ENCODE results near the gene NMNAT2. TPM values are rescaled to one million over a fixed set of nuclear protein-coding genes. Genes with fewer than 3 reads are reported as not detected.
"Not testable (repeated sequence)": the region's sequence is repeated elsewhere in the genome, so short reads cannot be mapped to it uniquely, and the experiment has no call there.

Gene NMNAT2
- total RNA-seq, 1 experiment from 2014 or later, result 0.39 TPM

DNA sequence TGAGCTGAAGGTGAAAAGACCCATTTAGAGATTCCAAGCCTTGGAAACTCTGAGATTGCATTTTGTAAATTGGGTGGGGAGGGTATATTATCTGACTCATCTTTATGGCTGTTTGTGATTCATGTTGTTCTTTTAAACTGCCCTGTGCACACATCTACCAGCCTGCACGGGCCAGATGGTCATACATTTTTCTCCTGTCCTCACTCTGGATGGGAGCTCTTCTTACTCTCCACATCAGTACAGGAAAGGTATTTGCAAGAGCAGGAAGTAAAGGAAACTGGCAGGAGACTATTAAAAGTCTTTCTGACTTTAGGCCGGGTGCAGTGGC is 14.3 kb upstream of the NMNAT2 start:
- intact Hi-C loops (cut with micrococcal nuclease; ENCODE audit: unreplicated experiment), result no loop called here
- POLR2A ChIA-PET, result no interaction called here

DNA sequence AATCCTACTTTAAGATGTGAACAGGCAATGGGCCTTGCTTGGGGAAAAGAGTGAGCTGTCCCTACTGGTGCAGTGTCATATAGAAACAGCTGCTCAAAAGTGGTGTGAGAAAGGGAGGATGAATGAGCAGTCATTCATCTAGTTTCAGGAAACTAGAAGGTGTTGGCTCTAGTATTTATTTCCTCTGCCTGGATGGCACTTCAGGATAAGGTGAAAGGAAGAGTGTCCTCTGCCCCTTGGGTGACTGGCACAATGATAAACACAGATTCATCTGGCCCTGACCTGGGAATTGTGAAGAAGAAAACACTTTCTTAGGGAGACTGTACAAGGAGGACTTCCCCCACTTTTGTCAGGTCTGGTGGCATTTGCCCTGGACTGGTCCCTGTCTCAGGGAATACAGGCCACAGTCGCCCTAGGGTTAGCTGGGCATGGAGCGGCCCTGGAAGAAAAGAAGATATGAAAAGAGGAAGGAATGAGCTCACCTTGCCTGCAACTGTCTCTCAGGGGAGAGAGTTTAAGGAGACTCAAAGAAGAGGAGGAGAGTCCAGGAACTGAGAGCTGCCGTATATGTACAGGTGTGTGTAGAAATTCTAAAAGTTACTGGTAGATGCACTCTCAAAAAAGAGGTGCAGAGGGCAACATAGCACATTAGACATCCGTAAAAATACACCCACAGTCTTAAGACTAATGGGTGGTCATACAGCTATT is 13.8 kb upstream of the NMNAT2 start:
- no TSS peak for BruUV-seq (replicated peaks)
- Histone ChIP-seq H3K27ac (ENCODE audit: low read length) (no peak overlapping the region), H3K9me3 (ENCODE audit: control insufficient read depth, insufficient read depth, low read depth, low read length) (no peaks in the 10 kb centered on the region), H3K36me3 (ENCODE audit: control insufficient read depth, insufficient read depth, low read length) (no peaks in the 10 kb centered on the region), H3K4me3 (ENCODE audit: low read depth in 2 of 2, low read length in 2 of 2) (no peak overlapping the region), H3K27me3 (ENCODE audit: control insufficient read depth, insufficient read depth, low read length) (peaks cover 4% of the 10 kb centered on the region; the same call in 1 of the 2 replicates), H3K4me1 (ENCODE audit: control insufficient read depth, insufficient read depth, low read length) (no peaks in the 10 kb centered on the region)
- in situ Hi-C loops (cut with HindIII; ENCODE audit: low pct_unique_long_range_greater_than_20kb, low sequenced_read_pairs) (no loop called here), intact Hi-C loops (cut with micrococcal nuclease; ENCODE audit: unreplicated experiment) (no loop called here)
- ChIA-PET CTCF (no interaction called here), POLR2A (no interaction called here)
- no peak for DNase-seq (ENCODE audit: low read depth, low spot score)
- TF ChIP-seq, protein P1, sequence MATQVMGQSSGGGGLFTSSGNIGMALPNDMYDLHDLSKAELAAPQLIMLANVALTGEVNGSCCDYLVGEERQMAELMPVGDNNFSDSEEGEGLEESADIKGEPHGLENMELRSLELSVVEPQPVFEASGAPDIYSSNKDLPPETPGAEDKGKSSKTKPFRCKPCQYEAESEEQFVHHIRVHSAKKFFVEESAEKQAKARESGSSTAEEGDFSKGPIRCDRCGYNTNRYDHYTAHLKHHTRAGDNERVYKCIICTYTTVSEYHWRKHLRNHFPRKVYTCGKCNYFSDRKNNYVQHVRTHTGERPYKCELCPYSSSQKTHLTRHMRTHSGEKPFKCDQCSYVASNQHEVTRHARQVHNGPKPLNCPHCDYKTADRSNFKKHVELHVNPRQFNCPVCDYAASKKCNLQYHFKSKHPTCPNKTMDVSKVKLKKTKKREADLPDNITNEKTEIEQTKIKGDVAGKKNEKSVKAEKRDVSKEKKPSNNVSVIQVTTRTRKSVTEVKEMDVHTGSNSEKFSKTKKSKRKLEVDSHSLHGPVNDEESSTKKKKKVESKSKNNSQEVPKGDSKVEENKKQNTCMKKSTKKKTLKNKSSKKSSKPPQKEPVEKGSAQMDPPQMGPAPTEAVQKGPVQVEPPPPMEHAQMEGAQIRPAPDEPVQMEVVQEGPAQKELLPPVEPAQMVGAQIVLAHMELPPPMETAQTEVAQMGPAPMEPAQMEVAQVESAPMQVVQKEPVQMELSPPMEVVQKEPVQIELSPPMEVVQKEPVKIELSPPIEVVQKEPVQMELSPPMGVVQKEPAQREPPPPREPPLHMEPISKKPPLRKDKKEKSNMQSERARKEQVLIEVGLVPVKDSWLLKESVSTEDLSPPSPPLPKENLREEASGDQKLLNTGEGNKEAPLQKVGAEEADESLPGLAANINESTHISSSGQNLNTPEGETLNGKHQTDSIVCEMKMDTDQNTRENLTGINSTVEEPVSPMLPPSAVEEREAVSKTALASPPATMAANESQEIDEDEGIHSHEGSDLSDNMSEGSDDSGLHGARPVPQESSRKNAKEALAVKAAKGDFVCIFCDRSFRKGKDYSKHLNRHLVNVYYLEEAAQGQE (IDR thresholded peaks at IDR 0.05; ENCODE audit: insufficient read depth in 1 of 2, low read depth in 2 of 2, low read length in 1 of 2), result no peak
- TF ChIP-seq SIN3A (IDR thresholded peaks at IDR 0.05; ENCODE audit: borderline replicate concordance, insufficient read depth, low read depth, low read length), result no peak
- no peak for TF ChIP-seq TCF7L2 (IDR thresholded peaks at IDR 0.05; ENCODE audit: low read depth, low read length)
- TF ChIP-seq, protein P2, sequence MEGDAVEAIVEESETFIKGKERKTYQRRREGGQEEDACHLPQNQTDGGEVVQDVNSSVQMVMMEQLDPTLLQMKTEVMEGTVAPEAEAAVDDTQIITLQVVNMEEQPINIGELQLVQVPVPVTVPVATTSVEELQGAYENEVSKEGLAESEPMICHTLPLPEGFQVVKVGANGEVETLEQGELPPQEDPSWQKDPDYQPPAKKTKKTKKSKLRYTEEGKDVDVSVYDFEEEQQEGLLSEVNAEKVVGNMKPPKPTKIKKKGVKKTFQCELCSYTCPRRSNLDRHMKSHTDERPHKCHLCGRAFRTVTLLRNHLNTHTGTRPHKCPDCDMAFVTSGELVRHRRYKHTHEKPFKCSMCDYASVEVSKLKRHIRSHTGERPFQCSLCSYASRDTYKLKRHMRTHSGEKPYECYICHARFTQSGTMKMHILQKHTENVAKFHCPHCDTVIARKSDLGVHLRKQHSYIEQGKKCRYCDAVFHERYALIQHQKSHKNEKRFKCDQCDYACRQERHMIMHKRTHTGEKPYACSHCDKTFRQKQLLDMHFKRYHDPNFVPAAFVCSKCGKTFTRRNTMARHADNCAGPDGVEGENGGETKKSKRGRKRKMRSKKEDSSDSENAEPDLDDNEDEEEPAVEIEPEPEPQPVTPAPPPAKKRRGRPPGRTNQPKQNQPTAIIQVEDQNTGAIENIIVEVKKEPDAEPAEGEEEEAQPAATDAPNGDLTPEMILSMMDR (IDR thresholded peaks at IDR 0.05), result no peak
- TF ChIP-seq POLR2AphosphoS5 (IDR thresholded peaks at IDR 0.05; ENCODE audit: low read depth, low read length), result no peak
- ATAC-seq, result no peak

More for the DNA sequence above, 14.3 kb upstream of the NMNAT2 start:
- Histone ChIP-seq H3K36me3 (ENCODE audit: control insufficient read depth, insufficient read depth, low read length) (no peaks in the 10 kb centered on the region), H3K4me1 (ENCODE audit: control insufficient read depth, insufficient read depth, low read length) (no peaks in the 10 kb centered on the region), H3K27me3 (ENCODE audit: control insufficient read depth, insufficient read depth, low read length) (peaks cover 4% of the 10 kb centered on the region; the same call in 1 of the 2 replicates), H3K9me3 (ENCODE audit: control insufficient read depth, insufficient read depth, low read depth, low read length) (no peaks in the 10 kb centered on the region), H3K27ac (ENCODE audit: low read length) (no peak overlapping the region), H3K4me3 (ENCODE audit: low read depth in 2 of 2, low read length in 2 of 2) (no peak overlapping the region)
- CTCF ChIA-PET, result no interaction called here
- no TSS peak for BruUV-seq (replicated peaks)
- no peak for DNase-seq (ENCODE audit: low read depth, low spot score)
- TF ChIP-seq TCF7L2 (IDR thresholded peaks at IDR 0.05; ENCODE audit: low read depth, low read length) (no peak), POLR2AphosphoS5 (IDR thresholded peaks at IDR 0.05; ENCODE audit: low read depth, low read length) (no peak), SIN3A (IDR thresholded peaks at IDR 0.05; ENCODE audit: borderline replicate concordance, insufficient read depth, low read depth, low read length) (no peak)
- TF ChIP-seq, protein P2 (IDR thresholded peaks at IDR 0.05), result no peak
- TF ChIP-seq, protein P1 (IDR thresholded peaks at IDR 0.05; ENCODE audit: insufficient read depth in 1 of 2, low read depth in 2 of 2, low read length in 1 of 2), result no peak
- in situ Hi-C loops (cut with HindIII; ENCODE audit: low pct_unique_long_range_greater_than_20kb, low sequenced_read_pairs), result no loop called here
- ATAC-seq, result no peak

DNA sequence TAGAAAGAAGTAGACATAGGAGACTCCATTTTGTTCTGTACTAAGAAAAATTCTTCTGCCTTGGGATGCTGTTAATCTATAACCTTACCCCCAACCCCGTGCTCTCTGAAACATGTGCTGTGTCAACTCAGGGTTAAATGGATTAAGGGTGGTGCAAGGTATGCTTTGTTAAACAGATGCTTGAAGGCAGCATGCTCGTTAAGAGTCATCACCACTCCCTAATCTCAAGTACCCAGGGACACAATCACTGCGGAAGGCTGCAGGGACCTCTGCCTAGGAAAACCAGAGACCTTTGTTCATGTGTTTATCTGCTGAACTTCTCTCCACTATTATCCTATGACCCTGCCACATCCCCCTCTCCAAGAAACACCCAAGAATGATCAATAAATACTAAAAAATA is 9.4 kb upstream of the NMNAT2 start:
- CTCF ChIA-PET, POLR2A ChIA-PET: not testable (repeated sequence)

More for the DNA sequence above, 9.4 kb upstream of the NMNAT2 start:
- H3K4me3 ChIP-seq (ENCODE audit: low read depth in 2 of 2, low read length in 2 of 2); H3K27ac ChIP-seq (ENCODE audit: low read length); H3K4me1 ChIP-seq (ENCODE audit: control insufficient read depth, insufficient read depth, low read length); H3K9me3 ChIP-seq (ENCODE audit: control insufficient read depth, insufficient read depth, low read depth, low read length); intact Hi-C loops (cut with micrococcal nuclease; ENCODE audit: unreplicated experiment); BruUV-seq (replicated peaks); DNase-seq (ENCODE audit: low read depth, low spot score); H3K36me3 ChIP-seq (ENCODE audit: control insufficient read depth, insufficient read depth, low read length); in situ Hi-C loops (cut with HindIII; ENCODE audit: low pct_unique_long_range_greater_than_20kb, low sequenced_read_pairs); ATAC-seq; H3K27me3 ChIP-seq (ENCODE audit: control insufficient read depth, insufficient read depth, low read length): not testable (repeated sequence)

All from Panc1 (cell line).